Loucy (cell line): ENCODE data around the gene LRRTM3.

ENCODE experiments used
- H2AFZ ChIP-seq: fragments of 200-600 bp; sonication (generic); 2 replicates; pipeline ENCODE4 v1.6.0; 2016; ENCODE audit warnings: antibody characterized with exemption, mild to moderate bottlenecking, low read length, moderate library complexity
- H3F3A ChIP-seq: fragments of 200-600 bp; 2 replicates; pipeline ENCODE4 v1.6.0; 2016; ENCODE audit warnings: antibody characterized with exemption, low read depth, mild to moderate bottlenecking
- H3K27me3 ChIP-seq: fragments of 200-600 bp; sonication (generic); 2 replicates; pipeline ENCODE4 v1.6.1; 2014; ENCODE audit warnings: low read length, mild to moderate bottlenecking; ENCODE audit not compliant: insufficient read depth, poor library complexity, severe bottlenecking
- H3K36me3 ChIP-seq: fragments of 200-600 bp; sonication (generic); 2 replicates; pipeline ENCODE4 v1.6.1; 2016; ENCODE audit warnings: low read length; ENCODE audit not compliant: insufficient read depth
- H3K4me1 ChIP-seq: fragments of 200-600 bp; sonication (generic); 2 replicates; pipeline ENCODE4 v1.5.1; 2014; ENCODE audit warnings: low read length, mild to moderate bottlenecking; ENCODE audit not compliant: insufficient read depth, poor library complexity, severe bottlenecking
- H3K4me2 ChIP-seq: fragments of 200-600 bp; sonication (generic); 2 replicates; pipeline ENCODE4 v1.6.0; 2014; ENCODE audit warnings: antibody characterized with exemption, low read length, low read depth, mild to moderate bottlenecking; ENCODE audit not compliant: poor library complexity, severe bottlenecking
- H3K4me3 ChIP-seq: fragments of 200-600 bp; sonication (generic); 2 replicates; pipeline ENCODE4 v1.5.1; 2014; ENCODE audit warnings: low read length, mild to moderate bottlenecking, mixed read lengths; ENCODE audit not compliant: poor library complexity, severe bottlenecking
- H3K79me2 ChIP-seq: fragments of 200-600 bp; sonication (generic); 2 replicates; pipeline ENCODE4 v1.6.1; 2014; ENCODE audit warnings: low read length; ENCODE audit not compliant: insufficient read depth
- H3K9ac ChIP-seq: fragments of 200-600 bp; sonication (generic); 2 replicates; pipeline ENCODE4 v1.6.0; 2014; ENCODE audit warnings: mild to moderate bottlenecking, low read depth, low read length, moderate library complexity; ENCODE audit not compliant: poor library complexity, severe bottlenecking
- H3K9me2 ChIP-seq: fragments of 200-600 bp; sonication (generic); replicated peaks from 2 replicates; pipeline ENCODE4 v1.6.1; 2016; ENCODE audit warnings: low read depth, low read length, mixed read lengths
- H3K9me3 ChIP-seq: fragments of 200-600 bp; sonication (generic); 2 replicates; pipeline ENCODE4 v1.6.1; 2014; ENCODE audit warnings: mild to moderate bottlenecking, antibody characterized with exemption, low read length, low read depth; ENCODE audit not compliant: insufficient read depth
- H4K20me1 ChIP-seq: fragments of 200-600 bp; sonication (generic); 2 replicates; pipeline ENCODE4 v1.6.0; 2014; ENCODE audit warnings: antibody characterized with exemption, low read length, mild to moderate bottlenecking; ENCODE audit not compliant: insufficient read depth, poor library complexity, severe bottlenecking
- EZH2phosphoT487 ChIP-seq: fragments of 200-600 bp; IDR thresholded peaks from 2 replicates; pipeline ENCODE4 v1.6.1; 2018; ENCODE audit warnings: antibody characterized with exemption, mild to moderate bottlenecking, moderate library complexity, borderline replicate concordance
- TF ChIP-seq, protein P1 (sequence below): fragments of 200-600 bp; sonication (generic); conservative IDR thresholded peaks from 2 replicates; pipeline ENCODE4 v1.5.1; 2014; ENCODE audit warnings: mild to moderate bottlenecking, antibody characterized with exemption, low read length

LRRTM3 gene

DNA sequence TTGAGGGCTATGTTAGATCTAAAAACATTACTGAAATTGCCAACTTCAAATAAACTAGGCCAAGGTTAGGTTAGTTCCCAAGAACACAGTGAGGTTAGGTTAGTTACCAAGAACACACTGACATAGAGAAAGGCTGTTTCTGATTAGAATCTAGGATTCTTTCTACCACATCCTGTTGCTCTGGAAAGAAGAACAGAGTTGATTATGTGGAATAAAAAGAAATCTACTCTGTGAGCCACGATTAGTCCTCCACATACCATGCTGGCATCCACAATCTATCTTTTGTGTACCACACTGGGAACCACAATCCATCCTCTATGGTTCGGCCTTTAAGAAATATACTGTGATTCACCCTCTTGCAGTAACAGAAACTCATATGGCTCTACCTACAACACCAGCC is 91.4 kb downstream of the LRRTM3 start:
- Histone ChIP-seq H2AFZ (no peak overlapping the region), H4K20me1 (no peaks in the 10 kb centered on the region), H3F3A (no peaks in the 10 kb centered on the region), H3K4me2 (no peak overlapping the region), H3K79me2 (no peaks in the 10 kb centered on the region), H3K27me3 (no peaks in the 10 kb centered on the region), H3K9me3 (no peaks in the 10 kb centered on the region), H3K9me2 (no peaks in the 10 kb centered on the region), H3K9ac (no peak overlapping the region), H3K4me3 (no peak overlapping the region), H3K4me1 (no peaks in the 10 kb centered on the region), H3K36me3 (no peaks in the 10 kb centered on the region)
- TF ChIP-seq, protein P1, sequence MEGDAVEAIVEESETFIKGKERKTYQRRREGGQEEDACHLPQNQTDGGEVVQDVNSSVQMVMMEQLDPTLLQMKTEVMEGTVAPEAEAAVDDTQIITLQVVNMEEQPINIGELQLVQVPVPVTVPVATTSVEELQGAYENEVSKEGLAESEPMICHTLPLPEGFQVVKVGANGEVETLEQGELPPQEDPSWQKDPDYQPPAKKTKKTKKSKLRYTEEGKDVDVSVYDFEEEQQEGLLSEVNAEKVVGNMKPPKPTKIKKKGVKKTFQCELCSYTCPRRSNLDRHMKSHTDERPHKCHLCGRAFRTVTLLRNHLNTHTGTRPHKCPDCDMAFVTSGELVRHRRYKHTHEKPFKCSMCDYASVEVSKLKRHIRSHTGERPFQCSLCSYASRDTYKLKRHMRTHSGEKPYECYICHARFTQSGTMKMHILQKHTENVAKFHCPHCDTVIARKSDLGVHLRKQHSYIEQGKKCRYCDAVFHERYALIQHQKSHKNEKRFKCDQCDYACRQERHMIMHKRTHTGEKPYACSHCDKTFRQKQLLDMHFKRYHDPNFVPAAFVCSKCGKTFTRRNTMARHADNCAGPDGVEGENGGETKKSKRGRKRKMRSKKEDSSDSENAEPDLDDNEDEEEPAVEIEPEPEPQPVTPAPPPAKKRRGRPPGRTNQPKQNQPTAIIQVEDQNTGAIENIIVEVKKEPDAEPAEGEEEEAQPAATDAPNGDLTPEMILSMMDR, result no peak
- no peak for TF ChIP-seq EZH2phosphoT487

DNA sequence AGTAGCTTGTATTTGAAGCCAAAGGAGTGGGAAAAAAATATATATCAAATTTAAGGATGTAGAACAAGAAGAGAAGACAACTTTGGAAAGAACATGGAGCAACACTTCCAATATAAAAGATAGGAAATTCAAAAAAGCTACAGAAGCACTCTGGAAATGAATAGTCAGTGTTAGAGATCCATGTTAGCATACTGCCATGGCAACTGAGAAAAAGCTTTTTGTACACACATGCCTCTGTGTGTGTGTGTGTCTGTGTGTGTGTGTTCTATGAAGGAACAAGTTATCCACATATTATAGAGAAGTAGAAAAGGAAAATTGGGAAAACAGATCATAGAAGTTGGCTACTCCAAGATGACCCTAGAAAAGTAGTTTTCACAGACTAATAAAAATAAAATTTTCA is 96.3 kb downstream of the LRRTM3 start:
- Histone ChIP-seq H3K27me3 (no peaks in the 10 kb centered on the region), H3K9me3 (no peaks in the 10 kb centered on the region), H3K4me3 (no peak overlapping the region), H3K4me2 (no peak overlapping the region), H3K9ac (no peak overlapping the region), H2AFZ (no peak overlapping the region), H3K79me2 (no peaks in the 10 kb centered on the region), H4K20me1 (no peaks in the 10 kb centered on the region), H3K9me2 (no peaks in the 10 kb centered on the region), H3K36me3 (no peaks in the 10 kb centered on the region), H3F3A (no peaks in the 10 kb centered on the region), H3K4me1 (no peaks in the 10 kb centered on the region)
- TF ChIP-seq, protein P1, result no peak
- no peak for TF ChIP-seq EZH2phosphoT487

DNA sequence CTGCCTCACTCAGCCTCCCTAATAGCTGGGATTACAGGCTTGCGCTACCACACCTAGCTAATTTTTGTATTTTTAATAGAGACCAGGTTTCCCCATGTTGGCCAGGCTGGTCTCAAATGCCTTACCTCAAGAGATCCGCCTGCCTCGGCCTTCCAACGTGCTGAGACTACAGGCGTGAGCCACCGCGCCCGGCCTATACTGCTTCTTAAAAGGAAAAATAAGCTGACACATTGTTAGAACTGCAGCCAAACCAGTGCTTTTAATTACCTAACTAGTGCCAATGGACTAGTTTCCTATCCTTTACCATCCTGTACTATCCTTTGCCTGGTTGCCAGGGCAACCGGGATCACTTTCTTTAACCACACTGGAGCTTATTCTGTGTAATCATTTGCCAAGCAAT is 108.0 kb downstream of the LRRTM3 start:
- Histone ChIP-seq H3K4me2 (no peak overlapping the region), H3K4me1 (no peaks in the 10 kb centered on the region), H3F3A (no peaks in the 10 kb centered on the region), H3K9me3 (no peaks in the 10 kb centered on the region), H3K4me3 (no peak overlapping the region), H4K20me1 (no peaks in the 10 kb centered on the region), H3K9ac (no peak overlapping the region), H2AFZ (no peak overlapping the region), H3K36me3 (no peaks in the 10 kb centered on the region), H3K9me2 (no peaks in the 10 kb centered on the region), H3K79me2 (no peaks in the 10 kb centered on the region), H3K27me3 (no peaks in the 10 kb centered on the region)
- TF ChIP-seq, protein P1, result no peak
- no peak for TF ChIP-seq EZH2phosphoT487
